Activated CD4-positive, alpha-beta T cell treated with anti-CD3 and anti-CD28 coated beads for 1 hour (primary cell): ENCODE measurements around the gene FBXW5.

Experiments used
- DNase-seq: peaks from one replicate; pipeline ENCODE4 v3.0.0-alpha.2; 2020

FBXW5 gene

GRCh38 chr9:136978073-136978864 is 33.7 kb upstream of the FBXW5 start:
- DNase-seq: peak; percentile 52

GRCh38 chr9:136977649-136978072 is 33.1 kb upstream of the FBXW5 start:
- no peak for DNase-seq

- no peak for DNase-seq
Observed at GRCh38 chr9:136977223-136977622, 32.7 kb upstream of the FBXW5 start, which contains the start of gene PTGDS. Gene PTGDS, plus strand, starts transcription at chr9:136977504. Its CDS starts 75 bp downstream, at chr9:136977579.

- no peak for DNase-seq
Observed at GRCh38 chr9:136975644-136976043, 31.1 kb upstream of the FBXW5 start.

- no peak for DNase-seq
Observed at GRCh38 chr9:136974817-136975535, 30.4 kb upstream of the FBXW5 start.

- DNase-seq: no peak
Observed at GRCh38 chr9:136973618-136974617, 29.4 kb upstream of the FBXW5 start.

- DNase-seq: no peak
Observed at GRCh38 chr9:136972743-136973142, 28.2 kb upstream of the FBXW5 start.

- DNase-seq: no peak
Observed at GRCh38 chr9:136972335-136972734, 27.8 kb upstream of the FBXW5 start.

GRCh38 chr9:136971746-136972145 is 27.2 kb upstream of the FBXW5 start:
- DNase-seq: no peak

- DNase-seq: no peak
Observed at GRCh38 chr9:136970361-136970760, 25.8 kb upstream of the FBXW5 start.

- DNase-seq: no peak
Observed at GRCh38 chr9:136969774-136970173, 25.2 kb upstream of the FBXW5 start.

- DNase-seq: no peak
Observed at GRCh38 chr9:136969150-136969549, 24.6 kb upstream of the FBXW5 start.

GRCh38 chr9:136968333-136969127 is 24.0 kb upstream of the FBXW5 start:
- no peak for DNase-seq

- DNase-seq: no peak
Observed at GRCh38 chr9:136965771-136966484, 21.4 kb upstream of the FBXW5 start.

- no peak for DNase-seq
Observed at GRCh38 chr9:136964833-136965422, 20.4 kb upstream of the FBXW5 start.

- DNase-seq: no peak
Observed at GRCh38 chr9:136964171-136964689, 19.7 kb upstream of the FBXW5 start.

GRCh38 chr9:136963751-136964150 is 19.2 kb upstream of the FBXW5 start:
- DNase-seq: no peak

- no peak for DNase-seq
Observed at GRCh38 chr9:136963341-136963740, 18.8 kb upstream of the FBXW5 start.

- DNase-seq: no peak
Observed at GRCh38 chr9:136962701-136963248, 18.2 kb upstream of the FBXW5 start.

GRCh38 chr9:136962163-136962562 is 17.6 kb upstream of the FBXW5 start:
- DNase-seq: no peak
